Ovary (tissue), 3 donors: Measurements from ENCODE around the gene CCDC7.

ENCODE experiments used
- CTCF ChIP-seq, 3 donors: fragments of 450-650 bp in 2 of 3; fragments of 200-600 bp in 1 of 3; IDR thresholded peaks; one replicate each; pipeline versions ENCODE4 v1.5.1 to v1.8.0; 2016 to 2022; ENCODE audit warnings: antibody characterized with exemption in 3 of 3, mild to moderate bottlenecking in 1 of 3
- EP300 ChIP-seq: sonication (generic); formaldehyde crosslinking; IDR thresholded peaks from one replicate; pipeline ENCODE4 v1.6.1; 2017; ENCODE audit warnings: antibody characterized with exemption
- POLR2A ChIP-seq: fragments of 450-650 bp; IDR thresholded peaks from one replicate; pipeline ENCODE4 v1.6.1; 2017; ENCODE audit warnings: antibody characterized with exemption, mild to moderate bottlenecking, moderate library complexity
- donor health status: DM: no; HTN: no; CAD: no.

- TF ChIP-seq CTCF (IDR thresholded peaks at IDR 0.05) (no peak), POLR2A (no peak), EP300 (no peak)
These were observed 408.5 kb downstream of the CCDC7 start for GRCh38 chr10:32854435-32854834.
